Neural progenitor cell (in vitro differentiated cells): ENCODE measurements around the gene CA10. TPM values are rescaled to one million over a fixed set of nuclear protein-coding genes. Genes with fewer than 3 reads are reported as not detected.

Source experiments
- DNase-seq: peaks from one replicate; pipeline ENCODE4 v3.0.0-alpha.2; 2016; ENCODE audit warnings: low spot score
- H2AFZ ChIP-seq: fragments of 200-600 bp; sonication (generic); replicated peaks from 2 replicates; pipeline ENCODE4 v1.6.1; 2016; ENCODE audit warnings: antibody characterized with exemption
- H3F3A ChIP-seq: fragments of 200-600 bp; sonication (generic); 2 replicates; pipeline ENCODE4 v1.6.1; 2016; ENCODE audit warnings: antibody characterized with exemption, low read depth
- H3K27ac ChIP-seq: fragments of 200-600 bp; sonication (generic); 2 replicates; pipeline ENCODE4 v1.5.1; 2016; ENCODE audit warnings: mild to moderate bottlenecking
- H3K27me3 ChIP-seq: fragments of 200-600 bp; sonication (generic); 2 replicates; pipeline ENCODE4 v1.6.1; 2016; ENCODE audit warnings: mild to moderate bottlenecking, moderate library complexity
- H3K36me3 ChIP-seq: fragments of 200-600 bp; sonication (generic); 2 replicates; pipeline ENCODE4 v1.5.1; 2016
- H3K4me1 ChIP-seq: fragments of 200-600 bp; sonication (generic); 2 replicates; pipeline ENCODE4 v1.6.1; 2016; ENCODE audit warnings: mixed run types
- H3K4me2 ChIP-seq: fragments of 200-600 bp; sonication (generic); 2 replicates; pipeline ENCODE4 v1.6.1; 2016
- H3K4me3 ChIP-seq: fragments of 200-600 bp; sonication (generic); 2 replicates; pipeline ENCODE4 v1.5.1; 2016
- H3K79me2 ChIP-seq: fragments of 200-600 bp; sonication (generic); 2 replicates; pipeline ENCODE4 v1.6.1; 2016; ENCODE audit warnings: low read depth
- H3K9ac ChIP-seq: fragments of 200-600 bp; sonication (generic); 2 replicates; pipeline ENCODE4 v1.6.1; 2016
- H3K9me3 ChIP-seq: fragments of 200-600 bp; sonication (generic); 2 replicates; pipeline ENCODE4 v1.5.1; 2016; ENCODE audit warnings: low read depth
- H4K20me1 ChIP-seq: fragments of 200-600 bp; sonication (generic); 2 replicates; pipeline ENCODE4 v1.6.1; 2016; ENCODE audit warnings: low read depth
- H3K27ac Mint-ChIP-seq: 3 replicates; pipeline ENCODE4 v1.8.0; 2021; ENCODE audit warnings: mixed read lengths
- H3K27me3 Mint-ChIP-seq: 2 replicates; pipeline ENCODE4 v1.8.0; 2022; ENCODE audit warnings: low read depth, mild to moderate bottlenecking, inconsistent platforms, moderate library complexity, mixed read lengths; ENCODE audit not compliant: insufficient read depth
- H3K36me3 Mint-ChIP-seq: 3 replicates; pipeline ENCODE4 v1.8.0; 2021; ENCODE audit warnings: mixed read lengths
- H3K4me1 Mint-ChIP-seq: 3 replicates; pipeline ENCODE4 v1.8.0; 2021; ENCODE audit warnings: mixed read lengths
- H3K4me3 Mint-ChIP-seq: 3 replicates; pipeline ENCODE4 v1.8.0; 2021; ENCODE audit warnings: mild to moderate bottlenecking, moderate library complexity, mixed read lengths
- H3K9me3 Mint-ChIP-seq: 3 replicates; pipeline ENCODE4 v1.8.0; 2020; ENCODE audit warnings: mixed read lengths
- CTCF ChIP-seq: fragments of 200-600 bp; sonication (generic); IDR thresholded peaks from 2 replicates; pipeline ENCODE4 v1.5.1; 2017; ENCODE audit warnings: antibody characterized with exemption, mild to moderate bottlenecking
- EZH2 ChIP-seq: fragments of 200-600 bp; sonication (generic); IDR thresholded peaks from 2 replicates; pipeline ENCODE4 v1.6.1; 2017; ENCODE audit warnings: antibody characterized with exemption, mild to moderate bottlenecking, moderate library complexity
- EZH2phosphoT487 ChIP-seq: fragments of 200-600 bp; sonication (generic); IDR thresholded peaks from 2 replicates; pipeline ENCODE4 v1.6.1; 2017; ENCODE audit warnings: antibody characterized with exemption
- total RNA-seq: library from RNA; depleted of rRNA; stranded (reverse); fragments of >200 nt; gene quantifications from 2 replicates; pipeline ENCODE4 v1.2.3, GENCODE V29; 2015; ENCODE audit warnings: low replicate concordance

Gene CA10
- total RNA-seq, result 0.22 and 0.65 TPM in 2 replicates

GRCh38 chr17:52158450-52159042 is at the start of gene CA10:
Gene CA10, minus strand, starts transcription at chr17:52158714.
- Histone ChIP-seq H3K4me3 (peak within 1 kb of the TSS; percentile 72), H3K9ac (no peak within 1 kb of the TSS), H3K9me3 (no peaks in the 10 kb centered on the region), H3K27ac (no peak within 1 kb of the TSS), H3K4me2 (peak within 1 kb of the TSS; percentile 99), H4K20me1 (peaks cover 19% of the 10 kb centered on the region), H3K36me3 (no peaks in the 10 kb centered on the region), H3K79me2 (no peaks in the 10 kb centered on the region), H3K4me1 (peaks cover 7% of the 10 kb centered on the region), H2AFZ (peak within 1 kb of the TSS; percentile 92), H3K27me3 (peaks cover 100% of the 10 kb centered on the region), H3F3A (peaks cover 4% of the 10 kb centered on the region)
- H3K9me3 Mint-ChIP-seq, result no peaks in the 10 kb centered on the region
- peaks cover 55% of the 10 kb centered on the region for H3K27me3 Mint-ChIP-seq
- H3K4me3 Mint-ChIP-seq, result peak within 1 kb of the TSS; percentile 85
- DNase-seq, result peak; percentile 72
- no peak within 1 kb of the TSS for H3K27ac Mint-ChIP-seq
- H3K4me1 Mint-ChIP-seq, result peaks cover 21% of the 10 kb centered on the region
- H3K36me3 Mint-ChIP-seq, result no peaks in the 10 kb centered on the region
- TF ChIP-seq EZH2phosphoT487, result no peak
- peak; percentile 75 for TF ChIP-seq EZH2
- peak; percentile 61 for TF ChIP-seq CTCF

- H3K4me2 ChIP-seq, result no peak overlapping the region
- Mint-ChIP-seq H3K9me3 (no peaks in the 10 kb centered on the region), H3K27me3 (peaks cover 2% of the 10 kb centered on the region), H3K4me3 (no peak overlapping the region), H3K27ac (no peak overlapping the region), H3K36me3 (no peaks in the 10 kb centered on the region), H3K4me1 (no peaks in the 10 kb centered on the region)
- TF ChIP-seq EZH2phosphoT487 (no peak), EZH2 (no peak), CTCF (no peak)
- no peak overlapping the region for H3K9ac ChIP-seq
- H3K27ac ChIP-seq, result no peak overlapping the region
- H4K20me1 ChIP-seq, result no peaks in the 10 kb centered on the region
- H3F3A ChIP-seq, result no peaks in the 10 kb centered on the region
- no peaks in the 10 kb centered on the region for H3K27me3 ChIP-seq
- no peak overlapping the region for H2AFZ ChIP-seq
- no peak for DNase-seq
- no peaks in the 10 kb centered on the region for H3K9me3 ChIP-seq
- no peaks in the 10 kb centered on the region for H3K36me3 ChIP-seq
- H3K4me3 ChIP-seq, result no peak overlapping the region
- H3K4me1 ChIP-seq, result no peaks in the 10 kb centered on the region
- no peaks in the 10 kb centered on the region for H3K79me2 ChIP-seq
Measured at GRCh38 chr17:52207796-52208195, 49.3 kb upstream of the CA10 start.

DNA sequence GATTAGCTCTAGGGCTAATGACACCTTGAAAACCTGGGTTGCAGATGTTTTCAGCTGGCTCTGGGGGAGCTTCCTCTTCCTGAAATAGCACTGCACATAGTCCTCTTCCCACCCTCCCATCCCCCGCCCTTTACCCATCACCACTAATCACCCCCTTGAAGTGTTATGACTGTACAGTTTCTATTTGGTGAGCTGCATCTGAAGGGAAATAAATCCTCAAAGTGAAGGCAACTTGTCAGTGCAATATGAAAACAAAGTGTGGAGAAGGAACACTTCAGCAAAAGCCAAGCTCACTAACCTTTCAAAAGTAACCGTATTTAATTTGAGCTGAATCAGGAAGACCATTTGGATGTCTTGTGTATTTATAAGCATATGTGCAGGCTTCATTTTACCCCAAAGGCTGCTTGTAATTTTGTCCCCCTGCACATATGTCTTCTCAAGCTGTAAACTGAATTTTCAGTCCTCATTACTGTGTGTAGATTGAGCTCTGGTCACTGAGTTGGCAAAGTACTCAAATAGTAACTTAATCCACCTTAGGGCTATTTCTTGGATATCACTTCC is 44.1 kb upstream of the CA10 start:
- no peaks in the 10 kb centered on the region for H3F3A ChIP-seq
- TF ChIP-seq EZH2phosphoT487, result no peak
- no peak for TF ChIP-seq EZH2
- TF ChIP-seq CTCF, result no peak
- H4K20me1 ChIP-seq, result no peaks in the 10 kb centered on the region
- no peak overlapping the region for H3K4me2 ChIP-seq
- H3K36me3 Mint-ChIP-seq, result no peaks in the 10 kb centered on the region
- no peaks in the 10 kb centered on the region for H3K4me1 Mint-ChIP-seq
- no peaks in the 10 kb centered on the region for H3K79me2 ChIP-seq
- no peak overlapping the region for H3K27ac Mint-ChIP-seq
- no peaks in the 10 kb centered on the region for H3K36me3 ChIP-seq
- no peak overlapping the region for H3K27ac ChIP-seq
- no peak overlapping the region for H3K9ac ChIP-seq
- no peaks in the 10 kb centered on the region for H3K9me3 ChIP-seq
- H3K9me3 Mint-ChIP-seq, result no peaks in the 10 kb centered on the region
- no peaks in the 10 kb centered on the region for H3K27me3 ChIP-seq
- H3K27me3 Mint-ChIP-seq, result peaks cover 2% of the 10 kb centered on the region
- DNase-seq, result no peak
- H3K4me3 ChIP-seq, result no peak overlapping the region
- no peak overlapping the region for H3K4me3 Mint-ChIP-seq
- H3K4me1 ChIP-seq, result no peaks in the 10 kb centered on the region
- H2AFZ ChIP-seq, result no peak overlapping the region
